Naive thymus-derived CD4-positive, alpha-beta T cell (primary cell): Measurements from ENCODE around the gene CBFA2T2. TPM values are rescaled to one million over a fixed set of nuclear protein-coding genes. Genes with fewer than 3 reads are reported as not detected.
"Not testable (repeated sequence)": the region's sequence is repeated elsewhere in the genome, so short reads cannot be mapped to it uniquely, and the experiment has no call there.

Experiments
- ATAC-seq: fragments of 150-1000 bp; cut with Tn5 transposase; 2 replicates; pipeline ENCODE4 v1.10.0; 2021; ENCODE audit warnings: mild to moderate bottlenecking, moderate library complexity
- CTCF ChIA-PET: fragments of 350-600 bp; sonication (Branson Sonifier 250); formaldehyde crosslinking; loops from one replicate; lab custom pipeline; 2021; ENCODE audit warnings: antibody characterized with exemption; lab: Charles Lee
- POLR2A ChIA-PET: fragments of 350-600 bp; sonication (Branson Sonifier 250); formaldehyde crosslinking; loops from one replicate; lab custom pipeline; 2021; ENCODE audit warnings: antibody characterized with exemption, inconsistent platforms; lab: Charles Lee
- DNase-seq, 9 donors: peaks; one replicate each; pipeline versions ENCODE4 v3.0.0 to v3.0.0-alpha.2; 2020 to 2022; ENCODE audit warnings: mixed read lengths in 1 of 9
- H3K27ac ChIP-seq: one replicate; pipeline ENCODE4 v1.7.0; 2013; ENCODE audit warnings: mild to moderate bottlenecking, low read depth, low read length, moderate library complexity
- H3K27me3 ChIP-seq, 2 donors: one replicate each; pipeline ENCODE4 v1.7.0; 2013; ENCODE audit warnings: low read length in 2 of 2, mild to moderate bottlenecking in 2 of 2, moderate library complexity in 2 of 2; ENCODE audit not compliant: control insufficient read depth in 2 of 2, insufficient read depth in 2 of 2
- H3K36me3 ChIP-seq, 3 experiments: 1 replicate in 2 of 3; 2 replicates in 1 of 3; pipeline ENCODE4 v1.7.0; 2013; ENCODE audit warnings: low read length in 3 of 3, mild to moderate bottlenecking in 3 of 3, moderate library complexity in 1 of 3; ENCODE audit not compliant: insufficient read depth in 3 of 3, control insufficient read depth in 2 of 3
- H3K4me1 ChIP-seq, 2 donors: one replicate each; pipeline ENCODE4 v1.7.0; 2013; ENCODE audit warnings: low read length in 2 of 2, mild to moderate bottlenecking in 2 of 2, moderate library complexity in 1 of 2; ENCODE audit not compliant: control insufficient read depth in 2 of 2, insufficient read depth in 2 of 2
- H3K4me3 ChIP-seq: 2 replicates; pipeline ENCODE4 v1.7.0; 2013; ENCODE audit warnings: mild to moderate bottlenecking, low read length
- H3K9me3 ChIP-seq, 3 experiments: 1 replicate in 2 of 3; 2 replicates in 1 of 3; pipeline ENCODE4 v1.7.0; 2013; ENCODE audit warnings: low read length in 3 of 3; ENCODE audit not compliant: control insufficient read depth in 2 of 3
- H3K27ac Mint-ChIP-seq, 9 donors: one replicate each; pipeline ENCODE4 v1.8.0; 2020 to 2022; ENCODE audit warnings: mixed read lengths in 9 of 9, mild to moderate bottlenecking in 8 of 9, moderate library complexity in 5 of 9, inconsistent platforms in 2 of 9
- H3K27me3 Mint-ChIP-seq, 5 donors: one replicate each; pipeline ENCODE4 v1.8.0; 2021 to 2022; ENCODE audit warnings: mixed read lengths in 5 of 5, mild to moderate bottlenecking in 1 of 5
- H3K36me3 Mint-ChIP-seq, 5 donors: one replicate each; pipeline ENCODE4 v1.8.0; 2020 to 2022; ENCODE audit warnings: mixed read lengths in 5 of 5, mild to moderate bottlenecking in 3 of 5, inconsistent platforms in 1 of 5
- H3K4me1 Mint-ChIP-seq, 7 donors: one replicate each; pipeline ENCODE4 v1.8.0; 2020 to 2022; ENCODE audit warnings: mixed read lengths in 7 of 7, mild to moderate bottlenecking in 3 of 7, inconsistent platforms in 1 of 7
- H3K4me3 Mint-ChIP-seq, 10 donors: one replicate each; pipeline ENCODE4 v1.8.0; 2020 to 2022; ENCODE audit warnings: mild to moderate bottlenecking in 10 of 10, mixed read lengths in 10 of 10, moderate library complexity in 6 of 10, inconsistent platforms in 2 of 10
- H3K9me3 Mint-ChIP-seq, 11 donors: one replicate each; pipeline ENCODE4 v1.8.0; 2020 to 2022; ENCODE audit warnings: mixed read lengths in 11 of 11, mild to moderate bottlenecking in 4 of 11, inconsistent platforms in 1 of 11, moderate library complexity in 1 of 11
- intact Hi-C, 2 donors: fragments of 100-400 bp; cut with micrococcal nuclease; formaldehyde crosslinking; loops; one replicate each; pipeline ENCODE4 v1.15.1; 2023
- polyA plus RNA-seq, 2 donors: library from polyadenylated mRNA; unstranded; fragments of 300-500 nt; fragmentation: Illumina TruSeq; gene quantifications; one replicate each; pipeline ENCODE4 v1.2.3, GENCODE V29; 2021
- total RNA-seq, 6 experiments: library from RNA in 5 of 6; stranded (reverse) in 5 of 6; gene quantifications; 1 replicate in 5 of 6; 2 replicates in 1 of 6; pipeline ENCODE4 v1.2.3 and lab custom pipeline; 2021 to 2026

The CBFA2T2 gene
- total and polyA plus RNA-seq, 7 experiments from 2014 or later: 13.5 to 37.8 (median 26.8) TPM

DNA sequence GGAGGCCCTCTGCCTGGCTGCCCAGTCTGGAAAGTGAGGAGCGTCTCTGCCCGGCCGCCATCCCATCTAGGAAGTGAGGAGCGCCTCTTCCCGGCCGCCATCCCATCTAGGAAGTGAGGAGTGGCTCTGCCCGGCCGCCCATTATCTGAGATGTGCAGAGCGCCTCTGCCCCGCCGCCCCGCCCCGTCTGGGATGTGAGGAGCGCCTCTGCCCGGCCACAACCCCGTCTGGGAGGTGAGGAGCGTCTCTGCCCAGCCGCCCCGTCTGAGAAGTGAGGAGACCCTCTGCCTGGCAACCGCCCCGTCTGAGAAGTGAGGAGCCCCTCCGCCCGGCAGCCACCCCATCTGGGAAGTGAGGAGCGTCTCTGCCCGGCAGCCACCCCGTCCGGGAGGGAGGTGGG, 209.1 kb downstream of the CBFA2T2 start:
- H3K27me3 Mint-ChIP-seq, intact Hi-C loops, H3K4me3 Mint-ChIP-seq, H3K36me3 ChIP-seq, H3K27me3 ChIP-seq, CTCF ChIA-PET, H3K4me3 ChIP-seq, DNase-seq, H3K27ac ChIP-seq, H3K4me1 Mint-ChIP-seq, H3K9me3 ChIP-seq, H3K4me1 ChIP-seq, H3K27ac Mint-ChIP-seq, POLR2A ChIA-PET, ATAC-seq: not testable (repeated sequence)
- Mint-ChIP-seq H3K36me3 (peaks cover 0 to 11% (median 0%) of the 10 kb centered on the region in 5 donors), H3K9me3 (peaks cover 0 to 14% (median 0%) of the 10 kb centered on the region in 11 donors)

Other genes with a start within 250 kb of the CBFA2T2 start
- gene BPIFB1, start 206.9 kb upstream of the CBFA2T2 start, total RNA-seq: not detected
- not detected for gene BPIFB1, start 206.9 kb upstream of the CBFA2T2 start, polyA plus RNA-seq
- 10 to 100 TPM; 33.6 to 51.8 (median 49.4) TPM for gene CDK5RAP1, start 88.6 kb upstream of the CBFA2T2 start, total RNA-seq
- gene CDK5RAP1, start 88.6 kb upstream of the CBFA2T2 start, polyA plus RNA-seq: 10 to 100 TPM; 41.4 to 48.1 TPM
- 1 to 10 TPM; 2.0 to 3.2 (median 2.9) TPM for gene SNTA1, start 46.3 kb upstream of the CBFA2T2 start, total RNA-seq
- 1 to 10 TPM; 4.3 to 7.2 TPM for gene SNTA1, start 46.3 kb upstream of the CBFA2T2 start, polyA plus RNA-seq
- under 1 TPM in 4 of 5 experiments, not detected in 1; 0.17 to 0.79 (median 0.30) TPM for gene C20orf144, start 172.2 kb downstream of the CBFA2T2 start, total RNA-seq
- under 1 TPM in 1 of 2 donors, not detected in 1; 0.20 TPM for gene C20orf144, start 172.2 kb downstream of the CBFA2T2 start, polyA plus RNA-seq
- gene ACTL10, start 176.8 kb downstream of the CBFA2T2 start, total RNA-seq: 1 to 10 TPM in 4 of 5 experiments, under 1 TPM in 1; 0.66 to 4.9 (median 3.2) TPM
- gene ACTL10, start 176.8 kb downstream of the CBFA2T2 start, polyA plus RNA-seq: 1 to 10 TPM; 2.0 to 4.4 TPM
- 10 to 100 TPM; 10.8 to 46.8 (median 16.3) TPM for gene NECAB3, start 184.3 kb downstream of the CBFA2T2 start, total RNA-seq
- gene NECAB3, start 184.3 kb downstream of the CBFA2T2 start, polyA plus RNA-seq: 1 to 10 TPM; 2.3 to 2.7 TPM
- gene E2F1, start 196.3 kb downstream of the CBFA2T2 start, total RNA-seq: 10 to 100 TPM in 1 of 5 experiments, 1 to 10 TPM in 3, under 1 TPM in 1; 0.98 to 61.6 (median 1.6) TPM
- gene E2F1, start 196.3 kb downstream of the CBFA2T2 start, polyA plus RNA-seq: under 1 TPM in 1 of 2 donors, not detected in 1; 0.46 TPM
- gene PXMP4, start 230.2 kb downstream of the CBFA2T2 start, total RNA-seq: 10 to 100 TPM in 3 of 5 experiments, 1 to 10 TPM in 2; 4.5 to 14.3 (median 10.1) TPM
- 10 to 100 TPM in 1 of 2 donors, 1 to 10 TPM in 1; 9.1 to 18.7 TPM for gene PXMP4, start 230.2 kb downstream of the CBFA2T2 start, polyA plus RNA-seq
- gene ZNF341, start 241.9 kb downstream of the CBFA2T2 start, total RNA-seq: 1 to 10 TPM; 3.5 to 6.1 (median 5.5) TPM
- 1 to 10 TPM; 1.5 to 3.4 TPM for gene ZNF341, start 241.9 kb downstream of the CBFA2T2 start, polyA plus RNA-seq